Measurements from ENCODE around the gene PPP2R5C.
"Not testable (repeated sequence)": the region's sequence is repeated elsewhere in the genome, so short reads cannot be mapped to it uniquely, and the experiment has no call there.

Gene PPP2R5C

GRCh38 chr14:101761032-101761880, at the start of gene PPP2R5C:
PPP2R5C (plus strand) TSS chr14:101761709; CDS start chr14:101761894, 185 bp downstream.
- Histone ChIP-seq H3K4me1 (ENCODE audit: control insufficient read depth, insufficient read depth, low read length) (no peaks in the 10 kb centered on the region), H3K9ac (ENCODE audit: low read depth, low read length) (no peak within 1 kb of the TSS), H3K4me3 (ENCODE audit: low read depth, low read length) (peak within 1 kb of the TSS; percentile 98), H3K27me3 (ENCODE audit: control insufficient read depth, insufficient read depth, low read length) (peaks cover 23% of the 10 kb centered on the region), H3K36me3 (ENCODE audit: control insufficient read depth, insufficient read depth, low read length) (no peaks in the 10 kb centered on the region), H3K9me3 (ENCODE audit: control insufficient read depth, insufficient read depth, low read length) (no peaks in the 10 kb centered on the region)

GRCh38 chr14:101711857-101712233, 49.7 kb upstream of the PPP2R5C start:
- H3K27me3 ChIP-seq (ENCODE audit: control insufficient read depth, insufficient read depth, low read length); H3K4me1 ChIP-seq (ENCODE audit: control insufficient read depth, insufficient read depth, low read length): not testable (repeated sequence)

GRCh38 chr14:101712341-101712740, 49.2 kb upstream of the PPP2R5C start:
- not testable (repeated sequence) for H3K27me3 ChIP-seq (ENCODE audit: control insufficient read depth, insufficient read depth, low read length); H3K4me3 ChIP-seq (ENCODE audit: low read depth, low read length); H3K36me3 ChIP-seq (ENCODE audit: control insufficient read depth, insufficient read depth, low read length); H3K9me3 ChIP-seq (ENCODE audit: control insufficient read depth, insufficient read depth, low read length); H3K9ac ChIP-seq (ENCODE audit: low read depth, low read length); H3K4me1 ChIP-seq (ENCODE audit: control insufficient read depth, insufficient read depth, low read length)

More at GRCh38 chr14:101711857-101712233, 49.7 kb upstream of the PPP2R5C start:
- not testable (repeated sequence) for H3K9ac ChIP-seq (ENCODE audit: low read depth, low read length); H3K9me3 ChIP-seq (ENCODE audit: control insufficient read depth, insufficient read depth, low read length); H3K36me3 ChIP-seq (ENCODE audit: control insufficient read depth, insufficient read depth, low read length); H3K4me3 ChIP-seq (ENCODE audit: low read depth, low read length)

- H3K36me3 ChIP-seq (ENCODE audit: control insufficient read depth, insufficient read depth, low read length); H3K9ac ChIP-seq (ENCODE audit: low read depth, low read length); H3K4me1 ChIP-seq (ENCODE audit: control insufficient read depth, insufficient read depth, low read length); H3K9me3 ChIP-seq (ENCODE audit: control insufficient read depth, insufficient read depth, low read length); H3K27me3 ChIP-seq (ENCODE audit: control insufficient read depth, insufficient read depth, low read length); H3K4me3 ChIP-seq (ENCODE audit: low read depth, low read length): not testable (repeated sequence)
Measured at GRCh38 chr14:101713091-101713490, 48.4 kb upstream of the PPP2R5C start.

- peaks cover 6% of the 10 kb centered on the region for H3K4me1 ChIP-seq (ENCODE audit: control insufficient read depth, insufficient read depth, low read length)
- H3K9me3 ChIP-seq (ENCODE audit: control insufficient read depth, insufficient read depth, low read length) = no peaks in the 10 kb centered on the region
- no peaks in the 10 kb centered on the region for H3K27me3 ChIP-seq (ENCODE audit: control insufficient read depth, insufficient read depth, low read length)
- no peak overlapping the region for H3K4me3 ChIP-seq (ENCODE audit: low read depth, low read length)
- H3K36me3 ChIP-seq (ENCODE audit: control insufficient read depth, insufficient read depth, low read length) = no peaks in the 10 kb centered on the region
- no peak overlapping the region for H3K9ac ChIP-seq (ENCODE audit: low read depth, low read length)
Measured at GRCh38 chr14:101713621-101714349, 47.7 kb upstream of the PPP2R5C start.

- Histone ChIP-seq H3K9me3 (ENCODE audit: control insufficient read depth, insufficient read depth, low read length) (no peaks in the 10 kb centered on the region), H3K4me1 (ENCODE audit: control insufficient read depth, insufficient read depth, low read length) (peaks cover 6% of the 10 kb centered on the region), H3K9ac (ENCODE audit: low read depth, low read length) (no peak overlapping the region), H3K36me3 (ENCODE audit: control insufficient read depth, insufficient read depth, low read length) (no peaks in the 10 kb centered on the region), H3K27me3 (ENCODE audit: control insufficient read depth, insufficient read depth, low read length) (no peaks in the 10 kb centered on the region), H3K4me3 (ENCODE audit: low read depth, low read length) (no peak overlapping the region)
Measured at GRCh38 chr14:101714394-101714793, 47.1 kb upstream of the PPP2R5C start.

- H3K36me3 ChIP-seq (ENCODE audit: control insufficient read depth, insufficient read depth, low read length) = no peaks in the 10 kb centered on the region
- H3K9ac ChIP-seq (ENCODE audit: low read depth, low read length) = no peak overlapping the region
- no peak overlapping the region for H3K4me3 ChIP-seq (ENCODE audit: low read depth, low read length)
- peaks cover 6% of the 10 kb centered on the region for H3K4me1 ChIP-seq (ENCODE audit: control insufficient read depth, insufficient read depth, low read length)
- H3K27me3 ChIP-seq (ENCODE audit: control insufficient read depth, insufficient read depth, low read length) = no peaks in the 10 kb centered on the region
- H3K9me3 ChIP-seq (ENCODE audit: control insufficient read depth, insufficient read depth, low read length) = no peaks in the 10 kb centered on the region
Measured at GRCh38 chr14:101715210-101716076, 46.1 kb upstream of the PPP2R5C start.

- Histone ChIP-seq H3K27me3 (ENCODE audit: control insufficient read depth, insufficient read depth, low read length) (no peaks in the 10 kb centered on the region), H3K4me3 (ENCODE audit: low read depth, low read length) (no peak overlapping the region), H3K9me3 (ENCODE audit: control insufficient read depth, insufficient read depth, low read length) (no peaks in the 10 kb centered on the region), H3K36me3 (ENCODE audit: control insufficient read depth, insufficient read depth, low read length) (no peaks in the 10 kb centered on the region), H3K9ac (ENCODE audit: low read depth, low read length) (no peak overlapping the region), H3K4me1 (ENCODE audit: control insufficient read depth, insufficient read depth, low read length) (peaks cover 6% of the 10 kb centered on the region)
Measured at GRCh38 chr14:101716077-101716950, 45.2 kb upstream of the PPP2R5C start.

- Histone ChIP-seq H3K4me1 (ENCODE audit: control insufficient read depth, insufficient read depth, low read length) (peaks cover 6% of the 10 kb centered on the region), H3K36me3 (ENCODE audit: control insufficient read depth, insufficient read depth, low read length) (no peaks in the 10 kb centered on the region), H3K9me3 (ENCODE audit: control insufficient read depth, insufficient read depth, low read length) (no peaks in the 10 kb centered on the region), H3K4me3 (ENCODE audit: low read depth, low read length) (no peak overlapping the region), H3K9ac (ENCODE audit: low read depth, low read length) (no peak overlapping the region), H3K27me3 (ENCODE audit: control insufficient read depth, insufficient read depth, low read length) (no peaks in the 10 kb centered on the region)
Measured at GRCh38 chr14:101716956-101717662, 44.4 kb upstream of the PPP2R5C start.

GRCh38 chr14:101717663-101718490, 43.6 kb upstream of the PPP2R5C start:
- H3K9me3 ChIP-seq (ENCODE audit: control insufficient read depth, insufficient read depth, low read length) = no peaks in the 10 kb centered on the region
- H3K4me3 ChIP-seq (ENCODE audit: low read depth, low read length) = no peak overlapping the region
- no peak overlapping the region for H3K9ac ChIP-seq (ENCODE audit: low read depth, low read length)
- H3K36me3 ChIP-seq (ENCODE audit: control insufficient read depth, insufficient read depth, low read length) = no peaks in the 10 kb centered on the region
- no peaks in the 10 kb centered on the region for H3K27me3 ChIP-seq (ENCODE audit: control insufficient read depth, insufficient read depth, low read length)
- H3K4me1 ChIP-seq (ENCODE audit: control insufficient read depth, insufficient read depth, low read length) = peaks cover 6% of the 10 kb centered on the region

Data from iPS-15b (cell line).